HUES64 (cell line): ENCODE data around the gene POLK.
A peak's percentile ranks its signal among the peaks of the same experiment; 100 is the strongest.
"Not testable (repeated sequence)": the region's sequence is repeated elsewhere in the genome, so short reads cannot be mapped to it uniquely, and the experiment has no call there.

Source experiments
- H3K27ac ChIP-seq: 2 replicates; pipeline ENCODE4 v1.7.0; 2013; ENCODE audit warnings: low read depth, low read length, inconsistent platforms
- H3K27me3 ChIP-seq: 2 replicates; pipeline ENCODE4 v1.6.1; 2013; ENCODE audit warnings: mild to moderate bottlenecking, low read length; ENCODE audit not compliant: insufficient read depth
- H3K36me3 ChIP-seq: 2 replicates; pipeline ENCODE4 v1.6.1; 2013; ENCODE audit warnings: mild to moderate bottlenecking, low read length; ENCODE audit not compliant: insufficient read depth
- H3K4me1 ChIP-seq: 2 replicates; pipeline ENCODE4 v1.6.1; 2013; ENCODE audit warnings: mild to moderate bottlenecking, low read length, moderate library complexity; ENCODE audit not compliant: insufficient read depth
- H3K4me3 ChIP-seq: 2 replicates; pipeline ENCODE4 v1.5.1; 2013; ENCODE audit warnings: mild to moderate bottlenecking, low read length, moderate library complexity
- H3K9ac ChIP-seq: 2 replicates; pipeline ENCODE4 v1.6.1; 2013; ENCODE audit warnings: mild to moderate bottlenecking, low read depth, low read length
- H3K9me3 ChIP-seq: 2 replicates; pipeline ENCODE4 v1.6.1; 2013; ENCODE audit warnings: low read depth, low read length; ENCODE audit not compliant: insufficient read depth
- WGBS: fragments of 150-250, 120-280 bp; methylation state at CpG from one replicate; pipeline ENCODE4 v1.1.7; 2013; ENCODE audit warnings: missing lambda C conversion rate; 5-methylcytosine and 5-hydroxymethylcytosine counted together

POLK gene

GRCh38 chr5:75610201-75610600 lies 98.5 kb downstream of the POLK start:
- H3K9me3 ChIP-seq: no peaks in the 10 kb centered on the region
- 0 out of 2 replicates have a peak, but pooled peaks cover 2% of the 10 kb centered on the region for H3K27me3 ChIP-seq
- peaks cover 34% of the 10 kb centered on the region for H3K4me1 ChIP-seq
- H3K9ac ChIP-seq: no peak overlapping the region
- peak overlapping the region; percentile 16; the same call in 1 of the 2 replicates for H3K4me3 ChIP-seq
- no peaks in the 10 kb centered on the region for H3K36me3 ChIP-seq
- H3K27ac ChIP-seq: no peak overlapping the region
- 5% methylated on average over 5 of the region's 5 CpGs for WGBS

DNA sequence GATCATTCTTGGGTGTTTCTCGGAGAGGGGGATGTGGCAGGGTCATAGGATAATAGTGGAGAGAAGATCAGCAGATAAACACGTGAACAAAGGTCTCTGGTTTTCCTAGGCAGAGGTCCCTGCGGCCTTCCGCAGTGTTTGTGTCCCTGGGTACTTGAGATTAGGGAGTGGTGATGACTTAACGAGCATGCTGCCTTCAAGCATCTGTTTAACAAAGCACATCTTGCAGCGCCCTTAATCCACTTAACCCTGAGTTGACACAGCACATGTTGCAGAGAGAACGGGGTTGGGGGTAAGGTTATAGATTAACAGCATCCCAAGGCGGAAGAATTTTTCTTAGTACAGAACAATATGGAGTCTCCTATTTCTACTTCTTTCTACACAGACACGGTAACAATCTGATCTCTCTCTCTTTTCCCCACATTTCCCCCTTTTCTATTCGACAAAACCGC lies 99.2 kb downstream of the POLK start:
- H3K36me3 ChIP-seq, H3K27me3 ChIP-seq, H3K9me3 ChIP-seq: not testable (repeated sequence)
- Histone ChIP-seq H3K9ac (peak overlapping the region; percentile 74), H3K4me1 (peaks cover 29% of the 10 kb centered on the region), H3K4me3 (peak overlapping the region; percentile 63), H3K27ac (peak overlapping the region; percentile 75; the same call in 1 of the 2 replicates)
- WGBS: 30% methylated on average over 8 of the region's 11 CpGs

DNA sequence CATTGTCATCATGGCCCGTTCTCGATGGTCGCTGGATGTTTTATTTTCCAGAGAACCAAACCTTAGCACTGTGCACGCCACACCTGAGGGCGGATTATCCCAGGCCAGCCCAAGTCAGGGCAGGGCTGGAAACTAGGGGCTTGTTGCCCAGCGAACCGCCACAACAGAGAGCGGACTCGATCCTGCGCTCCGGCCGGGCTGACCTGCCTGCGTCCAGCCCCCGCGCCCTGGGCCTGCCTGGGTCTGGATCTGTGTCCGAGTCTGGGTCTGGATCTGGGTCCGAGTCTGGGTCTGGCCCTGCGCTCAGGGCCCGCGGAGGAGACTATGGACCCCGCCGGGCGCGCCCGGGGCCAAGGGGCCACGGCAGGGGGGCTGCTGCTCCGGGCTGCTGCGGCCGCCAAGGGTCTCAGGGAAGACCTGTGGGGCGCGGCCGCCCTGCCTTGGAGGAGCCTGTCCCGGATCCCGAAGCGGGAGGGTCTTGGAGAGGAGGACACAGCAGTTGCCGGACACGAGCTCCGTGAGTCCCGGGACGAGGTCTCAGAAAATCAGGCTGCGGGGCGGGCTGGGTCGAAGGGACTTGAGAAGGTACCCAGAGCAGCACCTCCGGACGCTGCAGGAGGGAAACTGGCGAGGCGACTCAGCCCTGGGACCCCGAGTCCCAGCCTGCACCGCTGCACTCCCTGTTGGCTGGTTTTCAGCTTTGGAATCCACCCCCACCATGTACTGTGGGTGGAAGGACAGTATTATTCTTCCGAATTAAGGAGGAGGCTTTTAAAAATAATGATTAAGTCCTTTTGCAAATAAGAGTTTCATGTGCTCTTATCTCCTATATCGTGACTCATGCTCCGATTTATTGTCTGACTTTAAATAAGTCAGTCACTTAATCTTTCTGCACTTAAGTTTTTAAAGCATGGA lies 99.9 kb downstream of the POLK start, which contains the start of gene ANKDD1B:
Gene ANKDD1B, plus strand, starts transcription at position 143 of the 915 bp plus-strand sequence. Its CDS starts 182 bp downstream, at position 325.
- H3K36me3 ChIP-seq: no peaks in the 10 kb centered on the region
- peak within 1 kb of the TSS; percentile 74 for H3K9ac ChIP-seq
- peaks cover 32% of the 10 kb centered on the region for H3K4me1 ChIP-seq
- 0 out of 2 replicates have a peak, but pooled peaks cover 2% of the 10 kb centered on the region for H3K27me3 ChIP-seq
- peak within 1 kb of the TSS; percentile 75 for H3K27ac ChIP-seq
- H3K9me3 ChIP-seq: no peaks in the 10 kb centered on the region
- H3K4me3 ChIP-seq: peak within 1 kb of the TSS; percentile 63
- 42% methylated on average over 51 of the region's 52 CpGs for WGBS

DNA sequence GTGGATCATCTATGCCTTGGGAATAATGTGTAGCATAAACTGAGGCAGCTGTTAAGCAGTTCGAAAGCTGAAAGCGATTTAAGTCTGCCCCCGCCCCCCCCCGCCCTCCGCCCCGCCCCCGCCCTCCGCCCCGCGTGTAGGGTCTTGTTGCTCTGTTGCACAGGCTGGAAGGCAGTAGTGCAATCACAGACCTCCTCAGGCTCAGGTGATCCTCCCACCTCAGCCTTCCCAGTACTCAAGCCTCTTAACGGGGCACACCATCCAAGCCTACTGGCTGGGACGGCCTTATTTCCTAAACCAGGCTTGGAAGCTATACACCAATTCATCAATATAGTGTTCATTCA lies 100.5 kb downstream of the POLK start:
- Histone ChIP-seq H3K4me3 (peak overlapping the region; percentile 63), H3K9ac (0 out of 2 replicates have a peak overlapping the region, but pooled peaks have one; percentile 74), H3K27ac (no peak overlapping the region), H3K9me3 (no peaks in the 10 kb centered on the region), H3K36me3 (no peaks in the 10 kb centered on the region), H3K4me1 (peaks cover 33% of the 10 kb centered on the region), H3K27me3 (0 out of 2 replicates have a peak, but pooled peaks cover 2% of the 10 kb centered on the region)
- WGBS: 81% methylated on average over 12 of the region's 12 CpGs

- WGBS: 95% methylated on average over 3 of the region's 3 CpGs
- Histone ChIP-seq H3K4me1 (peaks cover 33% of the 10 kb centered on the region), H3K36me3 (no peaks in the 10 kb centered on the region), H3K9me3 (no peaks in the 10 kb centered on the region), H3K4me3 (no peak overlapping the region), H3K27ac (no peak overlapping the region), H3K9ac (no peak overlapping the region), H3K27me3 (0 out of 2 replicates have a peak, but pooled peaks cover 2% of the 10 kb centered on the region)
These were observed 101.2 kb downstream of the POLK start for GRCh38 chr5:75612901-75613300.

DNA sequence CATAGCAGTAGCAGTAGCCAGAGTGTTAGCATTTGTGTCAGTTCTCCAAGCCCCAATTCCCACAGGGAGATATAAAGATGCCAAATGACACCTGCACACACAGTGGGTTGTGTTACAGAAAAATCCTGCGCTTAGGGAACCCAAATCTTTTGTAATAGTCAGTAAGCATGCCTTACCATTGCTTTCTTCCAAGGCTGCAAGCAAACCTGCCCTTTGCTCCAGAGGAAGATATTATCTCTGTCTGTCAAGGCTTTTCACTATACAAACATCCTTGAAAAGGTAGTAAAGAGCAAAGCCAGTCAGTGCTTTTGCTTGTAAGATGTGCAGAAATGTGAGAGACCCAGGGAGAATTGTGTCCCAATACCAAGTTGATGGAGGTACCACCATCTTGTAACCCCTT lies 102.5 kb downstream of the POLK start:
- 94% methylated on average over 1 of the region's 1 CpG for WGBS
- Histone ChIP-seq H3K27me3 (0 out of 2 replicates have a peak, but pooled peaks cover 2% of the 10 kb centered on the region), H3K36me3 (no peaks in the 10 kb centered on the region), H3K9ac (no peak overlapping the region), H3K4me3 (no peak overlapping the region), H3K27ac (no peak overlapping the region), H3K9me3 (no peaks in the 10 kb centered on the region), H3K4me1 (peaks cover 27% of the 10 kb centered on the region)

DNA sequence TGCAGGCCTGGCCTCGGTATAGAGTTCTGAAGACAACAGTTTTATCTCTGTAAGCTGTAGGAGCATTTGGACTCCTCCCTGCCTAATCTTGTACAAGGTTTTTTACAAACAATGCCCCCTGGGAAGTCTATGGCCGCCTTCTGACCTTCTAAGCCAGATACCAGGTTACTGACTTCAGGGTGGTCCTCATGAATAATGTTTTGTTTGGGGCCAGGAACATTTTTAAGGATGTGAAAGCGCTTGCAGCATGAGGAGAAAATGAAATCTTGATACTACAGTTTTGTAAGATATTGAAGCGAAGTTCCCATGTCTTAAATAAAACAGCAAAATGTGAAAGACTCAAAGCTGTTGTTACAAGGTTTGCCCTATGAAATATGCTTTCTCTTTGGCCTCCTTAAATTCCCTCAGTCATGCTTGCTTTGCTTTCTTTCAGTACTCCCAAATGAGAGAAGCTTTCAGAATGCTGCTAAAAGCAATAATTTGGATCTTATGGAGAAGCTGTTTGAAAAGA lies 104.7 kb downstream of the POLK start:
- 0 out of 2 replicates have a peak, but pooled peaks cover 2% of the 10 kb centered on the region for H3K27me3 ChIP-seq
- 71% methylated on average over 4 of the region's 4 CpGs for WGBS
- no peaks in the 10 kb centered on the region for H3K9me3 ChIP-seq
- H3K36me3 ChIP-seq: no peaks in the 10 kb centered on the region
- no peak overlapping the region for H3K9ac ChIP-seq
- peaks cover 11% of the 10 kb centered on the region for H3K4me1 ChIP-seq
- no peak overlapping the region for H3K4me3 ChIP-seq
- H3K27ac ChIP-seq: no peak overlapping the region

DNA sequence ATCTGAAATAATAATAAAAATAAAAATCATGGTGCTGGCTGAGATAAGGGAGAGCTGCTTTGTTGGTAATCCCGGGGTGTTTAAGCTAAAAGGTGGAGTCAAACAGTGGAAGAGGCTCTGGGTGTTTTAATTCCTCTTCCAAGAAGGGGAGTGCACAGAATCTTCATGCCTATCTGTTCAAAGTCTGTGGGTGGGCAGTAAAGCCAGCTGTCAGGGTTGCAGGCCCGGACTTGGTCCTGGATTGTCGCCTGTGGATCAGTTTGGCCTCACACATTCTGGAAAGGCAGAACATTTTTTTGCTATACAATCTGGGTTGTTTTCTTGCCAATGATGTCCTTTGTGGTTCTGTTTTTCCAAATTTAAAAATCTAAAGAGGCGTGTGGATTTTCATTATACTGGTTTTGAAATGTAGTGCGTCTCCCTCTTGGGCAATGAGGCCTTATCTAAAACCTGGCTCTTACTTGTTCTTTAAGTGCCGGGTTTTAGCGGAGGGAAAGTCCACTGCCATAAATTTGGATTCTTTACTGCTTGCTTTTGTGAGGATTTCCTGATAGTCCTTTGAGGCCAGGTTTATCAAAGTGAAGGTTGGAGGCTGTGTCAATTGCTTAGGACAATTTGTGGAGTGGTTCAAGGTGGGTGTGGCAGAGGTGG lies 105.4 kb downstream of the POLK start:
- no peak overlapping the region for H3K4me3 ChIP-seq
- no peak overlapping the region for H3K9ac ChIP-seq
- 0 out of 2 replicates have a peak, but pooled peaks cover 2% of the 10 kb centered on the region for H3K27me3 ChIP-seq
- WGBS: 82% methylated on average over 7 of the region's 7 CpGs
- peaks cover 11% of the 10 kb centered on the region for H3K4me1 ChIP-seq
- no peaks in the 10 kb centered on the region for H3K9me3 ChIP-seq
- no peaks in the 10 kb centered on the region for H3K36me3 ChIP-seq
- H3K27ac ChIP-seq: no peak overlapping the region

GRCh38 chr5:75617736-75618352 lies 106.2 kb downstream of the POLK start:
- no peak overlapping the region for H3K27ac ChIP-seq
- no peaks in the 10 kb centered on the region for H3K36me3 ChIP-seq
- no peak overlapping the region for H3K4me3 ChIP-seq
- no peak overlapping the region for H3K9ac ChIP-seq
- no peaks in the 10 kb centered on the region for H3K27me3 ChIP-seq
- H3K4me1 ChIP-seq: peaks cover 8% of the 10 kb centered on the region
- 74% methylated on average over 5 of the region's 5 CpGs for WGBS
- H3K9me3 ChIP-seq: no peaks in the 10 kb centered on the region

DNA sequence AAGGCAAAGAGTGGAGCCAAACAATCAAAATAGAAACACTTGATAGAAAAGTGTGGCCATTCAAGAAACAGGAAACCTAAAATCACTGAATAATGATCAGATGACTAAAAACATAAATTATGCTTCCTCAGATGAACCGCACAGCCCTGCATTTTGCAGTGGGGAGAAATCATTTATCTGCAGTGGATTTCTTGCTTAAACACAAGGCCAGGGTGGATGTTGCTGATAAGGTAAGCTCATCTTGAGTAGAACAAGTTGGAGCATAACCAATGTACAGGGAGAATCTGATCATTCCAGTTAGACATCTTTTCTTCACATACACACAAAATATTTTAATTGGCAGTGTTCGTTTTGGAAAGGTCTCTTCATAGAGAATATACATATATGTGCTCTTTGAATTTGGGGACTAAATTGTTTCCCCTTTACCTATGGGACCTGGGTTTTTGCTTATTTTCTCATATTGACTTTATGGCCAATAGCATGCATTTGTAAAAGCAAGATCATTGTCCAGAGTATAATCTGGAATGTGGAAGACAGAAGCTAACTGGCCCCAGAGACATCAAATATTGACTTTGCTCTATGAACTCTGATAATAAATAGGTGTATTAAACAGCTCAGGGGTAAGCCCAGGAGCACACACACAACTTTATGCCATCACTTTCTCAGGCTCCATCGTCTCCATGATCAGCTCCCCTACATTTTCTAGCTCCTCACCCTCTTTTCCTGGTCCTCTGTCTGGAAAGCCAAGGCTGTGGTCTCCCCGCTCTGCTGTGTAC lies 108.7 kb downstream of the POLK start:
- peaks cover 8% of the 10 kb centered on the region for H3K4me1 ChIP-seq
- no peaks in the 10 kb centered on the region for H3K36me3 ChIP-seq
- WGBS: 75% methylated on average over 3 of the region's 4 CpGs
- no peak overlapping the region for H3K27ac ChIP-seq
- no peaks in the 10 kb centered on the region for H3K9me3 ChIP-seq
- no peak overlapping the region for H3K9ac ChIP-seq
- H3K4me3 ChIP-seq: no peak overlapping the region
- no peaks in the 10 kb centered on the region for H3K27me3 ChIP-seq
